ENCODE data around the gene NCR3LG1.

Gene NCR3LG1, protein sequence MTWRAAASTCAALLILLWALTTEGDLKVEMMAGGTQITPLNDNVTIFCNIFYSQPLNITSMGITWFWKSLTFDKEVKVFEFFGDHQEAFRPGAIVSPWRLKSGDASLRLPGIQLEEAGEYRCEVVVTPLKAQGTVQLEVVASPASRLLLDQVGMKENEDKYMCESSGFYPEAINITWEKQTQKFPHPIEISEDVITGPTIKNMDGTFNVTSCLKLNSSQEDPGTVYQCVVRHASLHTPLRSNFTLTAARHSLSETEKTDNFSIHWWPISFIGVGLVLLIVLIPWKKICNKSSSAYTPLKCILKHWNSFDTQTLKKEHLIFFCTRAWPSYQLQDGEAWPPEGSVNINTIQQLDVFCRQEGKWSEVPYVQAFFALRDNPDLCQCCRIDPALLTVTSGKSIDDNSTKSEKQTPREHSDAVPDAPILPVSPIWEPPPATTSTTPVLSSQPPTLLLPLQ

DNA sequence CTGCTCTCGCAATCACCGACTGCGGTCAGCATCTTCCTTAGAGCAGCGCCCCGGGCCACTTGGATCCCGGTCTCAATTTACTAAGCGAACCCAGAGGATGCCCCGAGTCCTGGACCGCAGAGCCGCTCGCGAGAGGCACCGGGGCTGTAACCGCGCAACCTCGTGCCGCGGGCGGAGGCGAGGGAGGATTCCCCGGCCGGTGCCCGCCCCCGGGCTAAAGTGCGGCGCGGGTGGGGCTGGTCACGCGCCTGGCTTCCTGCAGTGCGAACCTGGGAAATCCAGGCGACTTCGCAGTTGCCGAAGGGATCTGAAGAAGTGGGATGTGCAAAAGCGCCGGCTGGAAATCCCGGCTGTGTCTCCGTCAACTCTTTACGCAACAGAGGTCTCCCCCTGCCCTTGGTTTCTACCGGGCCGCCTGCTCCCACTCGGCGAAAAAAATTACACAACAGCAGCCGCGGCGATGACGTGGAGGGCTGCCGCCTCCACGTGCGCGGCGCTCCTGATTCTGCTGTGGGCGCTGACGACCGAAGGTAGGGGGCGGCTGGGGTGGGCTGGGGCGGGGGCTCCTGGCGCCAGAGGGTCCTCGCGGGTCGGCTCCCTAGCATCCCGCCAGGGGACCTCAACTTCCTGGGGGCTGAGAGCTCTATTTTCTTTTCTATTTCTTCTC is at the start of gene NCR3LG1:
Gene NCR3LG1, plus strand, starts transcription at position 291 of the 667 bp plus-strand sequence. Its CDS starts 170 bp downstream, at position 461.
- peak; percentile 43 to 46 for DNase-seq (ENCODE audit: low read depth in 2 of 2)

- DNase-seq (ENCODE audit: low read depth in 2 of 2): no peak
These were observed 38.0 kb upstream of the NCR3LG1 start for GRCh38 chr11:17313349-17314231.

DNA sequence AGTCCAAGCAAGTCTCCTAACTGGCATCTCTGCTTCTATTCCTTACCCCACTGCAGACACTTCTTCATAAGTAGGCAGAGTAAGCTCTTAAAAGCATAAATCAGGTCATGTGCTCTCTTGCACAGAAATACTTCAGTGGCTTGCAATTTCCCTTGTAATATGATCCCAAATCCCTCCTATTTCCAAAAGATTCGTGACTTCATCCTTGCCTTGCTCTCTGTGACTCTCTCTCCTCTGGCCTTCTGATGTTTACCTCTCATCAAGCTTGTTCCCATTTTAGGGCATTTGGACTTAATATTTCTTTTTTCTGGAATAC is 37.4 kb upstream of the NCR3LG1 start:
- no peak for DNase-seq (ENCODE audit: low read depth in 2 of 2)

- no peak for DNase-seq (ENCODE audit: low read depth in 2 of 2)
These were observed 36.6 kb upstream of the NCR3LG1 start for GRCh38 chr11:17314904-17315426.

DNA sequence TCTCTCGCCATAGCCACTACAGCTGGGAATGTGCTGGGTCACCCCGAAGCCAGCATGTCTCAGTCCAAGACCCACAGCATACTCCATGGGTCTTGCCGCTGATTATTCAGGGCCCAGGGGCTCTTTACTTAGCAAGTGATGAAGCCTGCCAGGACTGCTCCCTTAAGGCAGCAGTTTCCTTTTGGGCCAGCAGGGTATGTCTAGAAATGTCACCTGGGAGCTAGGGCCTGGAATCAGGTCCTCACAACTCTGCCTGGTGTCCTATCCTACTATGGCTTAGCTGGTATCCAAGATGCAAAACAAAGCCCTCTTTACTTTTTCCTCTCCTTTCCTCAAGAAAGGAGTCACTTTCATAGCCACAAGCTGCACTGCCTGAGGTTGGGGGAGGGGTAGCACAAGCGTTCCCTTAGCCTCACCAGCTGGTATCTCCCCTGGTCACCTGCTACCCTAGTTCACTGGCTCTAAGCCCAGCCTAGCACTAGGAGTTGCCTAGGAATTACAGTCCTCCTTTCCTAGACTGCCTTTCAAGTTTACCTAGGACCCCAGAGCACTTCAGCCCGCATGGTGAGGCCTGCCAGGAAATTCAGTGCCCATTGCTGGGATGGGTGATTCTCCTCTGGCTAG is 22.6 kb upstream of the NCR3LG1 start:
- no peak for DNase-seq (ENCODE audit: low read depth in 2 of 2)

GRCh38 chr11:17331669-17332068 is 19.9 kb upstream of the NCR3LG1 start:
- DNase-seq (ENCODE audit: low read depth in 2 of 2): no peak

- DNase-seq (ENCODE audit: low read depth in 2 of 2): no peak
These were observed 17.6 kb upstream of the NCR3LG1 start for GRCh38 chr11:17333799-17334586.

DNA sequence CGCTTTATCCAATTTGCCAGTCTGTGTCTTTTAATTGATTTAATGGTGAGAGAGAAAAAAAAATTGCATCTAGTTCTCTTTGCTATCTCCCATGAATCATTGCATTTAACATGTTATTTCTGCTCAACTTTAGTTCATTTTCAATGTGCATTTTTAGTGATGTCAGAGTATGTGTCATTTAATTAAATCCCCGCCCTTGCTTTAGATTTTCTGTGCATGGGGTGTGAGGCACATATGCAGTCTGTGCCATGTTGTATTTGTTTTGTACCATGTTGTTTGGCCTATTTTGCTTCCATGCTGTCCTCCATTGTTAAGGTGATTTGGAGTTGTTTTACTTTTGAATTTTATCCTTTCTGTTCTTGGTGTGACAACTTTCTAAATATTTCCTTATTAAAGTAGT is 8.3 kb upstream of the NCR3LG1 start:
- no peak for DNase-seq (ENCODE audit: low read depth in 2 of 2)

GRCh38 chr11:17343907-17344306 is 7.7 kb upstream of the NCR3LG1 start:
- peak; percentile 24 to 42 for DNase-seq (ENCODE audit: low read depth in 2 of 2)

DNA sequence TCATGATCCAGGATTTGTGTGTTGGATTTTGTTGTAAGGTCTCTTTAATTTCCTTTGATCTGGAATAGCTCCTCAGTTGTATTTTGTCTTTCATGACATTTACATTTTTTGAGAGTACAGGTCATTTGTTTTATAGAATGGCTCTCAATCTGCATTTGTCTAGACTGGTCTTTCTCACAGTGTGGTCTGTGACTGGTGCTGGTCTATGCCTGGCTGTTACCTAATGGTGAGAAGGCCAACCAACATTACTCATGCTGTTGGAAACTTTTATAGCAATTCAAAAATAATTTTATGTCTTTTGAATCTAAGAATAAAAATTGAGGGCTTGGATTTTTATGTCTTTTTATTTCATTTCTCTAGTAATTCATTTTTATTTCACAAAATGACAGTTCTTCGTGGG is 3.9 kb upstream of the NCR3LG1 start:
- no peak for DNase-seq (ENCODE audit: low read depth in 2 of 2)

- no peak for DNase-seq (ENCODE audit: low read depth in 2 of 2)
These were observed 987 bp upstream of the NCR3LG1 start for GRCh38 chr11:17350455-17351171.

GRCh38 chr11:17351172-17351509 is 459 bp upstream of the NCR3LG1 start:
- no peak for DNase-seq (ENCODE audit: low read depth in 2 of 2)

- peak; percentile 61 to 72 for DNase-seq (ENCODE audit: low read depth in 2 of 2)
These were observed 1.6 kb downstream of the NCR3LG1 start for GRCh38 chr11:17352950-17353820.

DNA sequence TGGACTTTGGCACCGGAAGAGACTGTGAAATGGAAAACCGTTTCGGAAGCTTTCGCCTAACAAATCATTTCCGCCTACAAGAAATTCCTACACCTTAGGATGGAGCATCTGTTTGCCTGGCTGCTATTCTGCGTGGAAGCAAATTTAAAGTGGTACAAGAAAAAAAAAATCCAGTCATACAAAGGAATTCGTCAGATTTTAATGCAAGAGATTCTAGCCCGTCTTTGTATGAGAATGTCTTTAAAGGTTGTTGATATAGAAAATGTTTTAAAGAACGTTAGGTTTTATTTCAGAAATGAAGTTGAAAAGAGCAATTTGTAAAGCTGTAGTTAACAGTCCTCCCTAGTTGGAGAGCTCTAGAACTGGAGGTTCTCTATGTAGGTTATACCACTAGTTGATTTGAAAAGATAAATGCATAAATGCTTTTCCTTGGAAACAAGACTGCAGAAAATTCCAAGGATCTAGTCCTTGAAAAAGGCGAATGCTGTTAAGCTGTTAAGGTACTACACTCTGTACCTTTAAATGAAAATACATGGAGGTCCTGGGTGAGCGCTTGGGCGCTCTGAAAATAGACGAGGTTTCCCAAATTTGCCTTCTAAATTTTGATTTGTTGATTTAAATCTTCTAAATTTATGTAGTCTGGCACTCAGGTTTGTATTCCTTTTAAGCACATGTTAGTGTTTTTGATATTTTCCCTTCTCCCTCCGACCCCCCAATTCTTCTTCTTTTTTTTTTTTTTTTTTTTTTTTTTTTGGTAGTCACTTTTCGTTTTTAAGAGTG is 2.4 kb downstream of the NCR3LG1 start:
- DNase-seq (ENCODE audit: low read depth in 2 of 2): no peak

- DNase-seq (ENCODE audit: low read depth in 2 of 2): peak; percentile 34 to 40
These were observed 3.0 kb downstream of the NCR3LG1 start for GRCh38 chr11:17354601-17354991.

DNA sequence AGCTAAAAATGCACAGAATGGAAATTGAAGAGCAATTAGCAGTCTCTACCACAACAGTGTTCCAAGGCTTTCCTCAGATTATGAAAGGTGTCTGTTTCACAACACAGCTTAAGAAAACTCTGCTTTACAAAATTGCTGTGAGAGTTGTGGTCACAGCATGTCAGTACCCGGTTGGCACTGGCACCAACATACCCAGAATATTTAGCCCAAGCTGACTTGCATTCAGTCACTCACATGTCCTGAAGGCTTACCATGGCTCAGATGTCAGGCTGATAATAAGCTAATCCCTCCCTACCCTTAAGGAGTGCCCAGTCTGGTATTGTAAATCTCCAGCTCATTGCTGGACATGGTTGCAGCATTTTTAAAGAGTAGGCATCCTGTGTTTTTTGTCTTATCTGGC is 14.9 kb downstream of the NCR3LG1 start:
- DNase-seq (ENCODE audit: low read depth in 2 of 2): no peak

DNA sequence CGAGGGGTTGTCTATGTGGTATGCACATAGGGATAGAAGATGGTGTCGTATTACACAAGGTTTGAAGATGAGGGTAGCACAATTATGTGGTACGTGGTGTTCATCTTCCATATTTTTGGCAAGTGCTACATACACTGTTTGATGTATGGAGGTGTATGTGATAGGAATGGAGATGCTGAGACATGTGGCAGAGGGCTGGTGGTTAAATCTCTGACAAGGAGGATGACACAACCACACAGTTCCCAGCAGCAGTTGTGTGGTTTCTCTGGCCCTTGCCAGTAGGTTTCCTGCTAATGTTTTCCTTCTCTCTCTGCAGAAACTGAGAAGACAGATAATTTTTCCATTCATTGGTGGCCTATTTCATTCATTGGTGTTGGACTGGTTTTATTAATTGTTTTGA is 17.0 kb downstream of the NCR3LG1 start:
- DNase-seq (ENCODE audit: low read depth in 2 of 2): no peak

DNA sequence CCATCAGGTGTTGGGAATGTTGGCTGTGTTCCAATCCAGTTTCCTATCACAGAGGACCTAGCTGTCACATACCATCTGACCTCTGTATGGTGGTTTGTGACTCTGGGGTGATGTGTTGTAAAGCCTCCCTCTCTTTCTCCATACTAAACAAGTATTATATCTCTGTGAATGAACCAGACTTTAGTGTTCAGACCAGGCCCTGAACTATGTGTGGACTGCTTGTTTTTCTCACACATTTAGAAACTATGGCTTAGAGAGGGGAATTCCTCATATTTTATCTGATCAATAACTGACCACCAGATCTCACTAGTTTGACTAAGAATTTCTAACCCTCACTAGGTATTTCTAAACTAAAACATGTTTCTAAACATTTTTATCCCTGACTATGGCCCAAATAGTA is 17.5 kb downstream of the NCR3LG1 start:
- DNase-seq (ENCODE audit: low read depth in 2 of 2): no peak

Data from stimulated activated CD8-positive, alpha-beta memory T cell treated with anti-CD3 and anti-CD28 coated beads, Interleukin-15, amount 100 ng/mL, for 48 hours (primary cell).